Cortex of kidney (tissue), 1 donor: ENCODE measurements around the gene OPCML.

Experiments used
- DNase-seq: peaks from one replicate; lab custom pipeline; 2025; lab: John Stamatoyannopoulos, UW

OPCML gene

GRCh38 chr11:132728026-132728425 is 804.3 kb downstream of the OPCML start:
- no peak for DNase-seq

- DNase-seq, result no peak
These were observed 810.8 kb downstream of the OPCML start for GRCh38 chr11:132721526-132721925.

- no peak for DNase-seq
These were observed 812.6 kb downstream of the OPCML start for GRCh38 chr11:132719684-132720083.

- no peak for DNase-seq
These were observed 813.3 kb downstream of the OPCML start for GRCh38 chr11:132718711-132719671.

GRCh38 chr11:132717824-132718223 is 814.5 kb downstream of the OPCML start:
- no peak for DNase-seq

GRCh38 chr11:132716037-132716436 is 816.3 kb downstream of the OPCML start:
- no peak for DNase-seq

- DNase-seq, result no peak
These were observed 817.4 kb downstream of the OPCML start for GRCh38 chr11:132714859-132715440.

GRCh38 chr11:132712466-132712865 is 819.8 kb downstream of the OPCML start:
- DNase-seq, result no peak

GRCh38 chr11:132704781-132705375 is 827.4 kb downstream of the OPCML start:
- no peak for DNase-seq

GRCh38 chr11:132692891-132693290 is 839.4 kb downstream of the OPCML start:
- DNase-seq, result no peak

GRCh38 chr11:132691848-132692550 is 840.3 kb downstream of the OPCML start:
- no peak for DNase-seq

GRCh38 chr11:132686886-132687285 is 845.4 kb downstream of the OPCML start:
- no peak for DNase-seq

- DNase-seq, result no peak
These were observed 847.1 kb downstream of the OPCML start for GRCh38 chr11:132685174-132685611.

GRCh38 chr11:132683602-132684001 is 848.7 kb downstream of the OPCML start:
- no peak for DNase-seq

- no peak for DNase-seq
These were observed 850.3 kb downstream of the OPCML start for GRCh38 chr11:132681971-132682370.

- DNase-seq, result no peak
These were observed 851.7 kb downstream of the OPCML start for GRCh38 chr11:132680584-132680983.

- no peak for DNase-seq
These were observed 858.1 kb downstream of the OPCML start for GRCh38 chr11:132674151-132674550.

- no peak for DNase-seq
These were observed 860.4 kb downstream of the OPCML start for GRCh38 chr11:132671851-132672370.

- no peak for DNase-seq
These were observed 861.2 kb downstream of the OPCML start for GRCh38 chr11:132670921-132671675.

GRCh38 chr11:132669949-132670348 is 862.4 kb downstream of the OPCML start:
- DNase-seq, result no peak

- DNase-seq, result no peak
These were observed 867.1 kb downstream of the OPCML start for GRCh38 chr11:132665205-132665604.
